DMS114 treated with DMSO at 0.1 percent for 48 hours (cell line): Measurements from ENCODE around the gene RAP1GAP2.
"Not testable (repeated sequence)": the region's sequence is repeated elsewhere in the genome, so short reads cannot be mapped to it uniquely, and the experiment has no call there.

Experiments used
- DNase-seq: peaks from one replicate; lab custom pipeline; 2025; ENCODE audit not compliant: unreplicated experiment; lab: John Stamatoyannopoulos, UW

RAP1GAP2 gene

GRCh38 chr17:2881295-2881694, 85.1 kb downstream of the RAP1GAP2 start:
- DNase-seq, result no peak

- DNase-seq, result no peak
Measured at GRCh38 chr17:2883544-2884213, 87.4 kb downstream of the RAP1GAP2 start.

GRCh38 chr17:2885733-2886132, 89.5 kb downstream of the RAP1GAP2 start:
- DNase-seq, result no peak

GRCh38 chr17:2888326-2888725, 92.1 kb downstream of the RAP1GAP2 start:
- no peak for DNase-seq

GRCh38 chr17:2889256-2889655, 93.0 kb downstream of the RAP1GAP2 start:
- DNase-seq, result no peak

- DNase-seq, result not testable (repeated sequence)
Measured at GRCh38 chr17:2890778-2891177, 94.5 kb downstream of the RAP1GAP2 start.

- no peak for DNase-seq
Measured at GRCh38 chr17:2892305-2892971, 96.2 kb downstream of the RAP1GAP2 start.

- no peak for DNase-seq
Measured at GRCh38 chr17:2893422-2893914, 97.2 kb downstream of the RAP1GAP2 start.

GRCh38 chr17:2894782-2895181, 98.5 kb downstream of the RAP1GAP2 start:
- no peak for DNase-seq

- no peak for DNase-seq
Measured at GRCh38 chr17:2897605-2898004, 101.4 kb downstream of the RAP1GAP2 start.

GRCh38 chr17:2898255-2898926, 102.2 kb downstream of the RAP1GAP2 start:
- no peak for DNase-seq

- DNase-seq, result no peak
Measured at GRCh38 chr17:2899906-2900305, 103.7 kb downstream of the RAP1GAP2 start.

GRCh38 chr17:2900842-2901241, 104.6 kb downstream of the RAP1GAP2 start:
- DNase-seq, result no peak

- DNase-seq, result no peak
Measured at GRCh38 chr17:2901582-2901981, 105.3 kb downstream of the RAP1GAP2 start.

GRCh38 chr17:2902546-2902945, 106.3 kb downstream of the RAP1GAP2 start:
- DNase-seq, result no peak

GRCh38 chr17:2903193-2903974, 107.1 kb downstream of the RAP1GAP2 start:
- no peak for DNase-seq

GRCh38 chr17:2904135-2904534, 107.9 kb downstream of the RAP1GAP2 start:
- no peak for DNase-seq

- DNase-seq, result no peak
Measured at GRCh38 chr17:2905269-2905668, 109.0 kb downstream of the RAP1GAP2 start.

GRCh38 chr17:2905696-2906501, 109.7 kb downstream of the RAP1GAP2 start:
- no peak for DNase-seq

GRCh38 chr17:2906901-2907300, 110.7 kb downstream of the RAP1GAP2 start:
- DNase-seq, result no peak
